WTC11 (cell line): Measurements from ENCODE around the gene VIT. TPM values are rescaled to one million over a fixed set of nuclear protein-coding genes. Genes with fewer than 3 reads are reported as not detected.

Source experiments
- ATAC-seq: fragments of 200-7000 bp; cut with Tn5 transposase; 2 replicates; pipeline ENCODE4 v1.10.0; 2021; ENCODE audit warnings: mild to moderate bottlenecking, moderate library complexity
- CTCF ChIA-PET: fragments of 300-600 bp; sonication (Branson Sonifier 250); formaldehyde crosslinking; loops from one replicate; lab custom pipeline; 2021; ENCODE audit warnings: antibody characterized with exemption; lab: Charles Lee
- POLR2A ChIA-PET: fragments of 350-600 bp; sonication (Branson Sonifier 250); formaldehyde crosslinking; loops from one replicate; lab custom pipeline; 2021; ENCODE audit warnings: antibody characterized with exemption; lab: Charles Lee
- DNase-seq: peaks from one replicate; pipeline ENCODE4 v3.0.0; 2021; ENCODE audit warnings: low spot score
- H3K27ac Mint-ChIP-seq: 2 replicates; pipeline ENCODE4 v1.8.0; 2021; ENCODE audit warnings: mixed read lengths
- H3K27me3 Mint-ChIP-seq: 2 replicates; pipeline ENCODE4 v1.8.0; 2021; ENCODE audit warnings: low read depth, mild to moderate bottlenecking, moderate library complexity, mixed read lengths
- H3K36me3 Mint-ChIP-seq: 2 replicates; pipeline ENCODE4 v1.8.0; 2021; ENCODE audit warnings: mixed read lengths
- H3K4me1 Mint-ChIP-seq: 2 replicates; pipeline ENCODE4 v1.8.0; 2022; ENCODE audit warnings: mixed read lengths
- H3K4me3 Mint-ChIP-seq: 2 replicates; pipeline ENCODE4 v1.8.0; 2021; ENCODE audit warnings: mild to moderate bottlenecking, moderate library complexity, mixed read lengths
- H3K9me3 Mint-ChIP-seq: 2 replicates; pipeline ENCODE4 v1.8.0; 2021; ENCODE audit warnings: mixed read lengths
- AFF4 ChIP-seq: sonication (generic); formaldehyde crosslinking; IDR thresholded peaks from 2 replicates; pipeline ENCODE4 v1.8.1; 2023; ENCODE audit warnings: mild to moderate bottlenecking, missing genetic modification reagents, borderline replicate concordance
- ATF1 ChIP-seq: sonication (generic); formaldehyde crosslinking; IDR thresholded peaks from 2 replicates; pipeline ENCODE4 v1.8.1; 2023; ENCODE audit warnings: mild to moderate bottlenecking, moderate library complexity, missing genetic modification reagents
- CREB1 ChIP-seq: sonication (generic); formaldehyde crosslinking; IDR thresholded peaks from 2 replicates; pipeline ENCODE4 v1.8.0; 2023; ENCODE audit warnings: mild to moderate bottlenecking, missing genetic modification reagents
- CTCF ChIP-seq: fragments of 200-600 bp; IDR thresholded peaks from 2 replicates; pipeline ENCODE4 v1.8.0; 2022; ENCODE audit warnings: antibody characterized with exemption
- ELF4 ChIP-seq: sonication (generic); formaldehyde crosslinking; IDR thresholded peaks from 2 replicates; pipeline ENCODE4 v1.8.1; 2022; ENCODE audit warnings: low read depth, mild to moderate bottlenecking, moderate library complexity, missing genetic modification reagents
- ERG ChIP-seq: fragments of 250-450 bp; sonication (Bioruptor Pico); IDR thresholded peaks from 2 replicates; pipeline ENCODE4 v1.8.0; 2021; ENCODE audit warnings: mild to moderate bottlenecking
- HMGA2 ChIP-seq: fragments of 250-450 bp; sonication (Bioruptor Pico); IDR thresholded peaks from 2 replicates; pipeline ENCODE4 v1.4.0; 2021; ENCODE audit warnings: mild to moderate bottlenecking, moderate library complexity
- HMGXB4 ChIP-seq: sonication (generic); formaldehyde crosslinking; IDR thresholded peaks from 2 replicates; pipeline ENCODE4 v1.8.1; 2023; ENCODE audit warnings: mild to moderate bottlenecking, moderate library complexity, missing genetic modification reagents
- MLX ChIP-seq: sonication (generic); formaldehyde crosslinking; IDR thresholded peaks from 2 replicates; pipeline ENCODE4 v1.8.1; 2023; ENCODE audit warnings: mild to moderate bottlenecking, missing genetic modification reagents, moderate library complexity
- NR1H2 ChIP-seq: sonication (generic); formaldehyde crosslinking; IDR thresholded peaks from 2 replicates; pipeline ENCODE4 v1.9.0; 2021; ENCODE audit warnings: mild to moderate bottlenecking, moderate library complexity, missing genetic modification reagents
- NR3C1 ChIP-seq: sonication (generic); formaldehyde crosslinking; conservative IDR thresholded peaks from 2 replicates; pipeline ENCODE4 v1.8.1; 2023; ENCODE audit warnings: low read depth, mild to moderate bottlenecking, missing genetic modification reagents
- TEAD1 ChIP-seq: sonication (generic); formaldehyde crosslinking; IDR thresholded peaks from 2 replicates; pipeline ENCODE4 v1.8.0; 2022; ENCODE audit warnings: mild to moderate bottlenecking, missing genetic modification reagents
- TP53 ChIP-seq: sonication (generic); formaldehyde crosslinking; IDR thresholded peaks from 2 replicates; pipeline ENCODE4 v1.8.1; 2023; ENCODE audit warnings: mild to moderate bottlenecking, missing genetic modification reagents
- ZNF138 ChIP-seq: sonication (generic); formaldehyde crosslinking; conservative IDR thresholded peaks from 2 replicates; pipeline ENCODE4 v1.8.1; 2022; ENCODE audit warnings: mild to moderate bottlenecking, moderate library complexity, missing genetic modification reagents
- ZNF671 ChIP-seq: fragments of 250-450 bp; sonication (Bioruptor Pico); IDR thresholded peaks from 2 replicates; pipeline ENCODE4 v1.8.0; 2021; ENCODE audit warnings: mild to moderate bottlenecking
- ZSCAN18 ChIP-seq: fragments of 250-450 bp; sonication (Bioruptor Pico); IDR thresholded peaks from 2 replicates; pipeline ENCODE4 v2.1.2; 2022; ENCODE audit warnings: mild to moderate bottlenecking, moderate library complexity
- total RNA-seq: library from RNA; stranded (reverse); gene quantifications from 3 replicates; pipeline ENCODE4 v1.2.3, GENCODE V29; 2021

VIT gene
- total RNA-seq, 1 experiment from 2014 or later: 0.46 TPM

- POLR2A ChIA-PET: interaction anchor here (0.6 kb wide), 1 partner anchor 54 kb away, joined by 5 read pairs; no protein-coding TSS in a partner anchor
- no peak overlapping the region for H3K27ac Mint-ChIP-seq
- ATAC-seq (peak; percentile 96), DNase-seq (peak; percentile 82)
- peaks cover 10% of the 10 kb centered on the region for H3K4me1 Mint-ChIP-seq
- no peak for TF ChIP-seq ATF1
- no peak for TF ChIP-seq ERG (CRISPR knock-in tag)
- TF ChIP-seq CTCF: peak; percentile 98
- CTCF ChIA-PET: interaction anchor here (0.5 to 3.6 kb wide), 46 partner anchors 8 to 436 kb away, joined by 3 to 33 read pairs (median 4); partner anchors contain the start of gene VIT
- no peaks in the 10 kb centered on the region for H3K27me3 Mint-ChIP-seq
- H3K4me3 Mint-ChIP-seq: no peak overlapping the region
- H3K36me3 Mint-ChIP-seq: no peaks in the 10 kb centered on the region
- peaks cover 4% of the 10 kb centered on the region for H3K9me3 Mint-ChIP-seq
Observed at GRCh38 chr2:36770542-36771287, 74.2 kb downstream of the VIT start.

- no peak for ATAC-seq
- CTCF ChIA-PET: interaction anchor here (1.8 to 3.6 kb wide), 2 partner anchors 14 to 74 kb away, joined by 29 to 33 read pairs; partner anchors contain the start of gene VIT
- TF ChIP-seq TEAD1 (CRISPR knock-in tag): no peak
- TF ChIP-seq CREB1 (CRISPR knock-in tag): no peak
- no peak for TF ChIP-seq NR1H2 (CRISPR knock-in tag)
- no peak for TF ChIP-seq TP53 (CRISPR knock-in tag)
- TF ChIP-seq ZNF138 (CRISPR knock-in tag): no peak
- TF ChIP-seq HMGA2 (CRISPR knock-in tag): no peak
- no peak for TF ChIP-seq HMGXB4 (CRISPR knock-in tag)
- no peak for TF ChIP-seq ZSCAN18 (CRISPR knock-in tag)
- TF ChIP-seq NR3C1 (CRISPR knock-in tag): no peak
- no peak for TF ChIP-seq ELF4 (CRISPR knock-in tag)
- no peak for TF ChIP-seq AFF4 (CRISPR knock-in tag)
- no peak for TF ChIP-seq ZNF671 (CRISPR knock-in tag)
- TF ChIP-seq MLX (CRISPR knock-in tag): no peak
Observed at GRCh38 chr2:36771671-36772070, 75.2 kb downstream of the VIT start.

More at GRCh38 chr2:36771671-36772070, 75.2 kb downstream of the VIT start:
- Mint-ChIP-seq H3K36me3 (no peaks in the 10 kb centered on the region), H3K4me3 (no peak overlapping the region), H3K27ac (no peak overlapping the region), H3K9me3 (no peaks in the 10 kb centered on the region), H3K27me3 (no peaks in the 10 kb centered on the region), H3K4me1 (peaks cover 10% of the 10 kb centered on the region)
- POLR2A ChIA-PET: no interaction called here
- no peak for DNase-seq
